HL-60 (cell line): ENCODE data around the gene ITSN2.

Experiments used
- GABPA ChIP-seq: IDR thresholded peaks from 2 replicates; pipeline ENCODE4 v1.6.1; 2012; ENCODE audit warnings: low read depth
- POLR2AphosphoS5 ChIP-seq: IDR thresholded peaks from 2 replicates; pipeline ENCODE4 v1.6.1; 2012; ENCODE audit warnings: low read depth
- TF ChIP-seq, protein P1 (sequence below): IDR thresholded peaks from one replicate; pipeline ENCODE4 v1.5.1; 2011; ENCODE audit warnings: low read length, control low read depth, inconsistent platforms; ENCODE audit not compliant: insufficient read depth

DNA sequence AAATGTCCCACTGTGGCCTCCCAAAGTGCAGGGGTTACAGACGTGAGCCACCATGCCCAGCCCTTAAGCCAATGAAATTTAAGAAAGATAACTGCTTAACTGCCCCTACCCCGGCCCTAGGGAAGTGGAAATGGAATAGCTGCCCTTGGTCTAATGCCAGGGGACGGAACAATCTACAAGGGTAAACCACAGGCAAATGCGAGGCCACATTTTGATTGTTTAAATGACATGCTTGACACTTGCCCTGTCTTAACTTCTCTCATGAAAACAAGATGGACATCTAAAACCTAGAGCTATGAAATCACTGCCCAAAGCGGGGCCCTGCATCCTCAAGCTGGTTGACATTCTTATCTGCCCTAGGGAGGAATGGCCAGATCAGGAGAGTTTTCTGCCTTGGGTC is 5.5 kb upstream of the ITSN2 start:
- TF ChIP-seq, protein P1, sequence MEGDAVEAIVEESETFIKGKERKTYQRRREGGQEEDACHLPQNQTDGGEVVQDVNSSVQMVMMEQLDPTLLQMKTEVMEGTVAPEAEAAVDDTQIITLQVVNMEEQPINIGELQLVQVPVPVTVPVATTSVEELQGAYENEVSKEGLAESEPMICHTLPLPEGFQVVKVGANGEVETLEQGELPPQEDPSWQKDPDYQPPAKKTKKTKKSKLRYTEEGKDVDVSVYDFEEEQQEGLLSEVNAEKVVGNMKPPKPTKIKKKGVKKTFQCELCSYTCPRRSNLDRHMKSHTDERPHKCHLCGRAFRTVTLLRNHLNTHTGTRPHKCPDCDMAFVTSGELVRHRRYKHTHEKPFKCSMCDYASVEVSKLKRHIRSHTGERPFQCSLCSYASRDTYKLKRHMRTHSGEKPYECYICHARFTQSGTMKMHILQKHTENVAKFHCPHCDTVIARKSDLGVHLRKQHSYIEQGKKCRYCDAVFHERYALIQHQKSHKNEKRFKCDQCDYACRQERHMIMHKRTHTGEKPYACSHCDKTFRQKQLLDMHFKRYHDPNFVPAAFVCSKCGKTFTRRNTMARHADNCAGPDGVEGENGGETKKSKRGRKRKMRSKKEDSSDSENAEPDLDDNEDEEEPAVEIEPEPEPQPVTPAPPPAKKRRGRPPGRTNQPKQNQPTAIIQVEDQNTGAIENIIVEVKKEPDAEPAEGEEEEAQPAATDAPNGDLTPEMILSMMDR = no peak
- no peak for TF ChIP-seq POLR2AphosphoS5
- no peak for TF ChIP-seq GABPA
